ENCODE measurements around the gene CLIP4. TPM values are rescaled to one million over a fixed set of nuclear protein-coding genes. Genes with fewer than 3 reads are reported as not detected.

The CLIP4 gene
- total RNA-seq, 1 donor from 2014 or later = 33.0 TPM

GRCh38 chr2:29124504-29124903 lies 9.3 kb downstream of the CLIP4 start:
- DNase-seq (ENCODE audit: low spot score) = no peak
- intact Hi-C loops (cut with DNase I) = no loop called here

GRCh38 chr2:29129586-29130281 lies 14.5 kb downstream of the CLIP4 start:
- intact Hi-C loops (cut with DNase I) = no loop called here
- DNase-seq (ENCODE audit: low spot score) = no peak

GRCh38 chr2:29130295-29130694 lies 15.1 kb downstream of the CLIP4 start:
- intact Hi-C loops (cut with DNase I) = no loop called here
- DNase-seq (ENCODE audit: low spot score) = no peak

- DNase-seq (ENCODE audit: low spot score) = no peak
- intact Hi-C loops (cut with DNase I) = no loop called here
These were observed 19.7 kb downstream of the CLIP4 start for GRCh38 chr2:29134933-29135332.

DNA sequence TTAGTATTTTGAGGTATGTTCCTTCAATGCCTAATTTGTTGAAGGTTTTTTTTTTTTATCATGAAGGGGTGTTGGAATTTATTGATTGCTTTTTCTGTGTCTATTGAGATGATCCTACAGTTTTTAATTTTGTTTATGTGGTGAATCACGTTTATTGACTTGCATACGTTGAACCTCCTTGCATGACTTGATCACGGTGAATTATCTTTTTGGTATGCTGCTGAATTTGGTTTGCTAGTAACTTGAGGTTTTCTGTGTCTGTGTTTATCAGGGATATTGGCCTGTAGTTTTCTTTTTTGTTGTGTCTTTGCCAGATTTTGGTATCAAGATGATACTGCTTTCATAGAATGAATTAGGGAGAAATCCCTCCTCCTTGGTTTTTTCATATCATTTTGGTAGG lies 23.9 kb downstream of the CLIP4 start:
- DNase-seq (ENCODE audit: low spot score) = no peak

GRCh38 chr2:29139731-29140130 lies 24.5 kb downstream of the CLIP4 start:
- intact Hi-C loops (cut with DNase I) = no loop called here
- DNase-seq (ENCODE audit: low spot score) = no peak

More for the DNA sequence above, 23.9 kb downstream of the CLIP4 start:
- intact Hi-C loops (cut with DNase I) = no loop called here

DNA sequence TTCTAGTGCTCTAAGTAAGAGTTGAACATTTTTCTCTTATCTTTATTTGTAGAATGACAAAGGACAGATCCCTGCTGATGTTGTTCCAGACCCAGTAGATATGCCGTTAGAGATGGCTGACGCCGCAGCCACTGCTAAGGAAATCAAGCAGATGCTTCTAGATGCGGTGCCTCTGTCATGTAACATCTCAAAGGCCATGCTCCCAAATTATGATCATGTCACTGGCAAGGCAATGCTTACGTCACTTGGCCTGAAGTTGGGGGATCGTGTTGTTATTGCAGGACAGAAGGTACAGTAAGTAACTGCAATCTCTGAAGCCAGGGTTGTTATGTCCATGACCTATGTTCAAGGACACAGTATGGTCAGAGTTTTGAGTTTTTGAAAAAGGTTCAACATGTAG lies 28.4 kb downstream of the CLIP4 start:
- intact Hi-C loops (cut with DNase I) = no loop called here
- no peak for DNase-seq (ENCODE audit: low spot score)

DNA sequence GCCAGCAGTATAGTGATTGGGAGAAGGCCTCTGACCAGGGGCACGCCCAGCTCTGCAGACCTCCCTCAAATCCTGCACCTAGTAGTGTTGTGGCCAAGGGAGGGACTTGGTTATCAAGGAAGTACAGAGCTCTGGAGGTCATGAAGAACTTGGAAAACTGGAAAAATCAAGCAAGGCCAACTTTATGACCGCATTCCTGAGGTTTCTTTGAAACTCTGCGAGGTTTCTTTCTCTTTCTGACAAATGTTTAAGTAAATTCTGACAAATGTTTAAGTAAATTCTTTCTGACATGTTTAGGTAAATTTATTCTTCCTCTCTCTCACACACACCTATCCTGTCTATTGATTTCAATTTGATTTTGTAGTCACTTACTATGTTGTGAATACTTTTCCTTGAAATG lies 31.0 kb downstream of the CLIP4 start:
- DNase-seq (ENCODE audit: low spot score) = no peak
- intact Hi-C loops (cut with DNase I) = no loop called here

- intact Hi-C loops (cut with DNase I) = no loop called here
These were observed 32.7 kb downstream of the CLIP4 start for GRCh38 chr2:29147963-29148362.

DNA sequence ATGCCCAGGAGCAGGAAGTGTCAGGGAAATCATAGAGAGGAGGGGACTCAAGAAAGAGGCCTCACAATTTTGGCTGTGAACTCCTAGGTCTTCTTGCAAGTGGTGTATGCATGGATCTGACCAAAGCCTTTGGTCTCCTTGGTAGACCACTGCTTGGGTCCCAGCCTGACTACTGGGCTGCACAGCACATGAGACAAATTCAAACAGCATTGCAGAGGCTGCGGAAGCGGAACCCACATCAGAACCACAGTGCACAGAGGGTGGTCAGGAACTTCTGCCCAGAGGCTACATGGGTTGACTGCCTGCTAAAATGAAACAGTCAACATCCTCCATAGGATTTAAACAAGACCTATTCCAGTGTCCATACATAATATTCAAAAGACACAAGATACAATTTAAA lies 39.4 kb downstream of the CLIP4 start:
- intact Hi-C loops (cut with DNase I) = no loop called here
- DNase-seq (ENCODE audit: low spot score) = no peak

More at GRCh38 chr2:29147963-29148362, 32.7 kb downstream of the CLIP4 start:
- no peak for DNase-seq (ENCODE audit: low spot score)

DNA sequence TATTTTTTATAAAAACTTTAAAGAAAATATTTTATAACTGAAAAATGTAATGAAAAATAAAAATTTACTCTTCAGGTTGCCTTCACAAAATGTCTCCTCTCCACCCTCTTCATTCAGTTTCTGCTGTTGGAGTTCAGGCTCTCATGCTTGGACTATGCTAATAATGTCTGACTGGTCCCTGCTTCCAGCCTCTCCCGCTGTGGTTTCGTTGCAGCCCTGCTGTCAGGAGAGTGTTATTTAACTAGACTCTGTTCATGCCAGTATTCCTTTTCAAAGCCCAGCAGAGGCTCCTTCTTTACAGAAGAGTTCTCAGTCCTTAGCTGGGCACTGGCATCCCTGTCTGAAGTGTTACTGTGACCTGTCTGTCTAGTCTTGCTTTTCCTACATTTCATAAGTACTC lies 40.4 kb downstream of the CLIP4 start:
- intact Hi-C loops (cut with DNase I) = no loop called here
- DNase-seq (ENCODE audit: low spot score) = no peak

GRCh38 chr2:29157131-29157530 lies 41.9 kb downstream of the CLIP4 start:
- intact Hi-C loops (cut with DNase I) = no loop called here
- no peak for DNase-seq (ENCODE audit: low spot score)

DNA sequence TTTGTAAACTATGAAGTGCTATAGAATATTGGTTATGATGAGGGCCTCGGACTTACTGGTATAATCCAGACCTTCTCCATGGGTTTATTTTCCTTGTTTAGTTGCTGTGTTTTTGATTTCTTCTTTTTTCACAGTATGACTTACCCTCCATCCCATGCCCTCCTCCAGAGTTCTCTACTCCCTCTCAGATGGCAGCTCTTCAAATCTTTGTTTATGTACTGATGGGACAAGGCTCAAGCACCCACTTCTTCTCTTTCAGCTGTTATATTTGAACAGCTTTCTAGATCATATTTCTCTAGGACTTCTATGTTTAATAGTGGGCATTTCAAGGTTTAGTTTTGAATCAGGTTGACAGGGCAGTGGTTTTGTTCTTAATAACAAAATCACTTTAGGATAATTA lies 43.9 kb downstream of the CLIP4 start:
- DNase-seq (ENCODE audit: low spot score) = no peak
- intact Hi-C loops (cut with DNase I) = no loop called here

DNA sequence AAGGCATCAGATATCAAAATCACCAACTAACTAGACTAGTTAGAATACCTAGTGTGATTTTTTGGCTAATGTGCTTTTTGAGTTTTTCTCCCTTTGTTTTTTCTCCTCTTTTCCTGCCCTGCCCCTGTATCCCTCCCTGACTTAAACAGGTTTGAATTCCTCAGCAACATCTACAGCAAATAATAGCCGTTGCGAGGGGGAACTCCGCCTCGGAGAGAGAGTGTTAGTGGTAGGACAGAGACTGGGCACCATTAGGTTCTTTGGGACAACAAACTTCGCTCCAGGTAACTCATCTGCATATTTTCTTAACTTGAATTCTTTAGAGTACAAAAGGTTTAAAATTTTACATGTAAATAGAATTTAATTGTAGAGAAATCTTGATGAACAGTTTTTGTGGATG lies 45.0 kb downstream of the CLIP4 start:
- intact Hi-C loops (cut with DNase I) = no loop called here
- DNase-seq (ENCODE audit: low spot score) = no peak

DNA sequence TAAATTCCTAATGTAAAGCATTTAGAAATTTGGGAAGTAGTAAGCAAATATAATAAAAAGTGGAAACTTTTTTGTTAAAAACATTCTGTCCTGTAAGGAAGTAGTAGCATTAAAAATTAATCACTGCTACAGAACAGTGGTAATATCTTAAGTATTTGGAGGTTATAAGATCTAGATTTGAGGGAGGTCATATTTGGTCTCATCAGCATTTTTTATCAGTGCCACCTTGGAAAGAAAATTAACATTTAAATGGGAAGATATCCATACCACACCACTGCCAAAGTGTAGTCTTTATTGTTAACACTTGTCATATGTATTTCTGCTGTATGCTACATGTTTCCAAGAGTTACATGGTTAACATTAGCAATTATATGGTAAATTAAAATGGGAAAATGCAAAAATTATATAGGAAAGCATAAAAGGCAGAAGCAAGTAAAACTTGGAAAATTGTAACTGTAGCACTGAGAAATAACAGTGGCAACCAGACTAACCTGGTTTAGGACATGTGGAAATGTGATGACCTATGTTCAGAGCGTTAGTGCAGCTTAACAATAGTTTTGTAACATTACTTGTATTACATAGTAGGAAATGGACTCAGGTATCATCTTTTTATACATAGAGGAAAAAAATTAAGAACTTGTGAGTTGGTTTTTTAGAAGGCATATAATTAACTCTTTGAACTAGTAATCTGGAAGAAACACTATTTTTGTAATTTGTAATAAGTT lies 47.2 kb downstream of the CLIP4 start:
- intact Hi-C loops (cut with DNase I) = no loop called here
- DNase-seq (ENCODE audit: low spot score) = no peak

GRCh38 chr2:29164091-29164846 lies 49.1 kb downstream of the CLIP4 start:
- intact Hi-C loops (cut with DNase I) = no loop called here

GRCh38 chr2:29165362-29166241 lies 50.4 kb downstream of the CLIP4 start:
- intact Hi-C loops (cut with DNase I) = no loop called here
- DNase-seq (ENCODE audit: low spot score) = no peak

More at GRCh38 chr2:29164091-29164846, 49.1 kb downstream of the CLIP4 start:
- no peak for DNase-seq (ENCODE audit: low spot score)

GRCh38 chr2:29166242-29167039 lies 51.2 kb downstream of the CLIP4 start:
- no peak for DNase-seq (ENCODE audit: low spot score)
- intact Hi-C loops (cut with DNase I) = no loop called here

- DNase-seq (ENCODE audit: low spot score) = no peak
- intact Hi-C loops (cut with DNase I) = no loop called here
These were observed 59.7 kb downstream of the CLIP4 start for GRCh38 chr2:29174937-29175336.
